ENCODE measurements around the gene ENDOG. TPM values are rescaled to one million over a fixed set of nuclear protein-coding genes. Genes with fewer than 3 reads are reported as not detected.

ENDOG gene
- total and polyA plus RNA-seq, 2 experiments from 2014 or later = 15.1 to 23.5 TPM

DNA sequence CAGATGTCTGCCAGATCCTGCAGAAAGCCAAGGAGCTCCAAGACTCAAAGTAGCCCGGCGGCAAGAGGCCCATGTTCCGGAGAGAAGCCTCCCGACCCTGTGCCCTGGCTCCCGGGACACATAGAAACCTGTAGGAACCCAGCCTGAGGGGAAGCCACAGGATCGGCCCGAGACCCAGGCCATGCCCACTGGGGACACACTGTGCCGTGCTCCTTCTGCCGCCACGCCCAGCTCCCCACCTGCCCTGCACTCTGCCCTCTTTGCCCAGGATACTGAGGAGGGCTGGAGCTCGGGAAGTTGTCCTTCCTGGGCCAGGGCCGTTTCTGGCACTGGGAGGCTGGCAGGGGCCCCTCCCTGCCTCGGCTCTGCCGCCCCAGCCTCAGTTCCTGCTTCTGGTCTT, 10.5 kb upstream of the ENDOG start:
- H3K27me3 ChIP-seq (ENCODE audit: insufficient read depth) = no peaks in the 10 kb centered on the region
- H3K36me3 Mint-ChIP-seq (ENCODE audit: low read depth) = peaks cover 27% of the 10 kb centered on the region
- no peaks in the 10 kb centered on the region for H3K36me3 ChIP-seq (ENCODE audit: insufficient read depth)
- H3K4me3 Mint-ChIP-seq = no peak overlapping the region
- peaks cover 2% of the 10 kb centered on the region for H3K27me3 Mint-ChIP-seq (ENCODE audit: insufficient read depth, low read depth, poor library complexity)
- H3F3A ChIP-seq (replicated peaks; ENCODE audit: low read depth) = 0 out of 2 replicates have a peak, but pooled peaks cover 4% of the 10 kb centered on the region
- TF ChIP-seq, protein P1, sequence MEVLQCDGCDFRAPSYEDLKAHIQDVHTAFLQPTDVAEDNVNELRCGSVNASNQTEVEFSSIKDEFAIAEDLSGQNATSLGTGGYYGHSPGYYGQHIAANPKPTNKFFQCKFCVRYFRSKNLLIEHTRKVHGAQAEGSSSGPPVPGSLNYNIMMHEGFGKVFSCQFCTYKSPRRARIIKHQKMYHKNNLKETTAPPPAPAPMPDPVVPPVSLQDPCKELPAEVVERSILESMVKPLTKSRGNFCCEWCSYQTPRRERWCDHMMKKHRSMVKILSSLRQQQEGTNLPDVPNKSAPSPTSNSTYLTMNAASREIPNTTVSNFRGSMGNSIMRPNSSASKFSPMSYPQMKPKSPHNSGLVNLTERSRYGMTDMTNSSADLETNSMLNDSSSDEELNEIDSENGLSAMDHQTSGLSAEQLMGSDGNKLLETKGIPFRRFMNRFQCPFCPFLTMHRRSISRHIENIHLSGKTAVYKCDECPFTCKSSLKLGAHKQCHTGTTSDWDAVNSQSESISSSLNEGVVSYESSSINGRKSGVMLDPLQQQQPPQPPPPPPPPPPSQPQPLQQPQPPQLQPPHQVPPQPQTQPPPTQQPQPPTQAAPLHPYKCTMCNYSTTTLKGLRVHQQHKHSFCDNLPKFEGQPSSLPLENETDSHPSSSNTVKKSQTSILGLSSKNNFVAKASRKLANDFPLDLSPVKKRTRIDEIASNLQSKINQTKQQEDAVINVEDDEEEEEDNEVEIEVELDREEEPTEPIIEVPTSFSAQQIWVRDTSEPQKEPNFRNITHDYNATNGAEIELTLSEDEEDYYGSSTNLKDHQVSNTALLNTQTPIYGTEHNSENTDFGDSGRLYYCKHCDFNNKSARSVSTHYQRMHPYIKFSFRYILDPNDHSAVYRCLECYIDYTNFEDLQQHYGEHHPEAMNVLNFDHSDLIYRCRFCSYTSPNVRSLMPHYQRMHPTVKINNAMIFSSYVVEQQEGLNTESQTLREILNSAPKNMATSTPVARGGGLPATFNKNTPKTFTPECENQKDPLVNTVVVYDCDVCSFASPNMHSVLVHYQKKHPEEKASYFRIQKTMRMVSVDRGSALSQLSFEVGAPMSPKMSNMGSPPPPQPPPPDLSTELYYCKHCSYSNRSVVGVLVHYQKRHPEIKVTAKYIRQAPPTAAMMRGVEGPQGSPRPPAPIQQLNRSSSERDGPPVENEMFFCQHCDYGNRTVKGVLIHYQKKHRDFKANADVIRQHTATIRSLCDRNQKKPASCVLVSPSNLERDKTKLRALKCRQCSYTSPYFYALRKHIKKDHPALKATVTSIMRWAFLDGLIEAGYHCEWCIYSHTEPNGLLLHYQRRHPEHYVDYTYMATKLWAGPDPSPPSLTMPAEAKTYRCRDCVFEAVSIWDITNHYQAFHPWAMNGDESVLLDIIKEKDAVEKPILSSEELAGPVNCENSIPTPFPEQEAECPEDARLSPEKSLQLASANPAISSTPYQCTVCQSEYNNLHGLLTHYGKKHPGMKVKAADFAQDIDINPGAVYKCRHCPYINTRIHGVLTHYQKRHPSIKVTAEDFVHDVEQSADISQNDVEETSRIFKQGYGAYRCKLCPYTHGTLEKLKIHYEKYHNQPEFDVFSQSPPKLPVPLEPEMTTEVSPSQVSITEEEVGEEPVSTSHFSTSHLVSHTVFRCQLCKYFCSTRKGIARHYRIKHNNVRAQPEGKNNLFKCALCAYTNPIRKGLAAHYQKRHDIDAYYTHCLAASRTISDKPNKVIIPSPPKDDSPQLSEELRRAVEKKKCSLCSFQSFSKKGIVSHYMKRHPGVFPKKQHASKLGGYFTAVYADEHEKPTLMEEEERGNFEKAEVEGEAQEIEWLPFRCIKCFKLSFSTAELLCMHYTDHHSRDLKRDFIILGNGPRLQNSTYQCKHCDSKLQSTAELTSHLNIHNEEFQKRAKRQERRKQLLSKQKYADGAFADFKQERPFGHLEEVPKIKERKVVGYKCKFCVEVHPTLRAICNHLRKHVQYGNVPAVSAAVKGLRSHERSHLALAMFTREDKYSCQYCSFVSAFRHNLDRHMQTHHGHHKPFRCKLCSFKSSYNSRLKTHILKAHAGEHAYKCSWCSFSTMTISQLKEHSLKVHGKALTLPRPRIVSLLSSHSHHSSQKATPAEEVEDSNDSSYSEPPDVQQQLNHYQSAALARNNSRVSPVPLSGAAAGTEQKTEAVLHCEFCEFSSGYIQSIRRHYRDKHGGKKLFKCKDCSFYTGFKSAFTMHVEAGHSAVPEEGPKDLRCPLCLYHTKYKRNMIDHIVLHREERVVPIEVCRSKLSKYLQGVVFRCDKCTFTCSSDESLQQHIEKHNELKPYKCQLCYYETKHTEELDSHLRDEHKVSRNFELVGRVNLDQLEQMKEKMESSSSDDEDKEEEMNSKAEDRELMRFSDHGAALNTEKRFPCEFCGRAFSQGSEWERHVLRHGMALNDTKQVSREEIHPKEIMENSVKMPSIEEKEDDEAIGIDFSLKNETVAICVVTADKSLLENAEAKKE (CRISPR knock-in tag; IDR thresholded peaks at IDR 0.05) = no peak
- TF ChIP-seq STAT1 (IDR thresholded peaks at IDR 0.05; ENCODE audit: unreplicated experiment) (no peak), JUNB (IDR thresholded peaks at IDR 0.05; ENCODE audit: unreplicated experiment) (no peak), ZNF114 (CRISPR knock-in tag; IDR thresholded peaks at IDR 0.05) (no peak), EZH2 (IDR thresholded peaks at IDR 0.05; ENCODE audit: low read depth, unreplicated experiment) (no peak), EZH2phosphoT487 (IDR thresholded peaks at IDR 0.05; ENCODE audit: unreplicated experiment) (no peak), POLR2AphosphoS5 (IDR thresholded peaks at IDR 0.05; ENCODE audit: low read depth) (no peak), NANOG (IDR thresholded peaks at IDR 0.05; ENCODE audit: borderline replicate concordance) (no peak), CREB1 (CRISPR knock-in tag; IDR thresholded peaks at IDR 0.05; ENCODE audit: low read depth) (no peak), ZNF331 (CRISPR knock-in tag; IDR thresholded peaks at IDR 0.05; ENCODE audit: low read depth) (no peak)
- TF ChIP-seq, protein P2, sequence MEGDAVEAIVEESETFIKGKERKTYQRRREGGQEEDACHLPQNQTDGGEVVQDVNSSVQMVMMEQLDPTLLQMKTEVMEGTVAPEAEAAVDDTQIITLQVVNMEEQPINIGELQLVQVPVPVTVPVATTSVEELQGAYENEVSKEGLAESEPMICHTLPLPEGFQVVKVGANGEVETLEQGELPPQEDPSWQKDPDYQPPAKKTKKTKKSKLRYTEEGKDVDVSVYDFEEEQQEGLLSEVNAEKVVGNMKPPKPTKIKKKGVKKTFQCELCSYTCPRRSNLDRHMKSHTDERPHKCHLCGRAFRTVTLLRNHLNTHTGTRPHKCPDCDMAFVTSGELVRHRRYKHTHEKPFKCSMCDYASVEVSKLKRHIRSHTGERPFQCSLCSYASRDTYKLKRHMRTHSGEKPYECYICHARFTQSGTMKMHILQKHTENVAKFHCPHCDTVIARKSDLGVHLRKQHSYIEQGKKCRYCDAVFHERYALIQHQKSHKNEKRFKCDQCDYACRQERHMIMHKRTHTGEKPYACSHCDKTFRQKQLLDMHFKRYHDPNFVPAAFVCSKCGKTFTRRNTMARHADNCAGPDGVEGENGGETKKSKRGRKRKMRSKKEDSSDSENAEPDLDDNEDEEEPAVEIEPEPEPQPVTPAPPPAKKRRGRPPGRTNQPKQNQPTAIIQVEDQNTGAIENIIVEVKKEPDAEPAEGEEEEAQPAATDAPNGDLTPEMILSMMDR (conservative IDR thresholded peaks at IDR 0.05; ENCODE audit: low read depth in 2 of 2) = no peak
- TF ChIP-seq, protein P3, sequence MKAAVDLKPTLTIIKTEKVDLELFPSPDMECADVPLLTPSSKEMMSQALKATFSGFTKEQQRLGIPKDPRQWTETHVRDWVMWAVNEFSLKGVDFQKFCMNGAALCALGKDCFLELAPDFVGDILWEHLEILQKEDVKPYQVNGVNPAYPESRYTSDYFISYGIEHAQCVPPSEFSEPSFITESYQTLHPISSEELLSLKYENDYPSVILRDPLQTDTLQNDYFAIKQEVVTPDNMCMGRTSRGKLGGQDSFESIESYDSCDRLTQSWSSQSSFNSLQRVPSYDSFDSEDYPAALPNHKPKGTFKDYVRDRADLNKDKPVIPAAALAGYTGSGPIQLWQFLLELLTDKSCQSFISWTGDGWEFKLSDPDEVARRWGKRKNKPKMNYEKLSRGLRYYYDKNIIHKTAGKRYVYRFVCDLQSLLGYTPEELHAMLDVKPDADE (IDR thresholded peaks at IDR 0.05) = no peak
- TF ChIP-seq, protein P4, sequence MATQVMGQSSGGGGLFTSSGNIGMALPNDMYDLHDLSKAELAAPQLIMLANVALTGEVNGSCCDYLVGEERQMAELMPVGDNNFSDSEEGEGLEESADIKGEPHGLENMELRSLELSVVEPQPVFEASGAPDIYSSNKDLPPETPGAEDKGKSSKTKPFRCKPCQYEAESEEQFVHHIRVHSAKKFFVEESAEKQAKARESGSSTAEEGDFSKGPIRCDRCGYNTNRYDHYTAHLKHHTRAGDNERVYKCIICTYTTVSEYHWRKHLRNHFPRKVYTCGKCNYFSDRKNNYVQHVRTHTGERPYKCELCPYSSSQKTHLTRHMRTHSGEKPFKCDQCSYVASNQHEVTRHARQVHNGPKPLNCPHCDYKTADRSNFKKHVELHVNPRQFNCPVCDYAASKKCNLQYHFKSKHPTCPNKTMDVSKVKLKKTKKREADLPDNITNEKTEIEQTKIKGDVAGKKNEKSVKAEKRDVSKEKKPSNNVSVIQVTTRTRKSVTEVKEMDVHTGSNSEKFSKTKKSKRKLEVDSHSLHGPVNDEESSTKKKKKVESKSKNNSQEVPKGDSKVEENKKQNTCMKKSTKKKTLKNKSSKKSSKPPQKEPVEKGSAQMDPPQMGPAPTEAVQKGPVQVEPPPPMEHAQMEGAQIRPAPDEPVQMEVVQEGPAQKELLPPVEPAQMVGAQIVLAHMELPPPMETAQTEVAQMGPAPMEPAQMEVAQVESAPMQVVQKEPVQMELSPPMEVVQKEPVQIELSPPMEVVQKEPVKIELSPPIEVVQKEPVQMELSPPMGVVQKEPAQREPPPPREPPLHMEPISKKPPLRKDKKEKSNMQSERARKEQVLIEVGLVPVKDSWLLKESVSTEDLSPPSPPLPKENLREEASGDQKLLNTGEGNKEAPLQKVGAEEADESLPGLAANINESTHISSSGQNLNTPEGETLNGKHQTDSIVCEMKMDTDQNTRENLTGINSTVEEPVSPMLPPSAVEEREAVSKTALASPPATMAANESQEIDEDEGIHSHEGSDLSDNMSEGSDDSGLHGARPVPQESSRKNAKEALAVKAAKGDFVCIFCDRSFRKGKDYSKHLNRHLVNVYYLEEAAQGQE (IDR thresholded peaks at IDR 0.05; ENCODE audit: unreplicated experiment) = no peak
- H3K27ac Mint-ChIP-seq = no peak overlapping the region
- no peaks in the 10 kb centered on the region for H3K4me1 ChIP-seq (ENCODE audit: insufficient read depth)
- no peak for DNase-seq (ENCODE audit: low spot score)
- H3K4me2 ChIP-seq = no peak overlapping the region
- no peaks in the 10 kb centered on the region for H3K9me3 Mint-ChIP-seq
- H3K4me3 ChIP-seq = no peak overlapping the region
- H2AFZ ChIP-seq = no peak overlapping the region
- H3K79me2 ChIP-seq (replicated peaks; ENCODE audit: insufficient read depth) = no peaks in the 10 kb centered on the region
- peaks cover 3% of the 10 kb centered on the region for H4K20me1 ChIP-seq (replicated peaks; ENCODE audit: insufficient read depth)
- H3K4me1 Mint-ChIP-seq = no peaks in the 10 kb centered on the region
- H3K27ac ChIP-seq (ENCODE audit: low read depth) = no peak overlapping the region
- H3K9me2 ChIP-seq (ENCODE audit: insufficient read depth) = no peaks in the 10 kb centered on the region
- no peak for ATAC-seq

Data from GM23338 (cell line).